ENCODE measurements around the gene STK17B. TPM values are rescaled to one million over a fixed set of nuclear protein-coding genes. Genes with fewer than 3 reads are reported as not detected.

STK17B gene
- total and polyA plus RNA-seq, 2 donors (not counting 1 experiment from before 2014, with no cell fraction given), result 39.0 to 43.1 TPM

DNA sequence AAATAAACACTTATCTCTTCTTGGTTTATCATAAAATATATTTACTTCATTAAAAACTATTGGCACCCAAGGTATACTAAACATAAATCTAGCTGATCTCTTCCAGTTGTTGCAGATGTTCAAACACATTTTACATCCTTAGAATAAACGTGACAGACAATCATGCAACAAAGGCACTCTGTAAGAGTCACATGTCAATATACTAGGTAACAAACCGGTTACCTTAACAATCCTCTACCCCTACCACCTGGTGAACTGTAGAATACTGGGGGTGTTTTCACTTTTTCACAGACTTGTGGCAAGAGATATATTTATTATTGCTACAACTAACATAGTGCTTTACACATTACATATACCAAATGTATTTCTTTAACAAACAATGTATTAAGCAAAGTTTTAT lies 15.8 kb downstream of the STK17B start:
- Histone ChIP-seq H2AFZ (ENCODE audit: low read length) (no peak overlapping the region), H4K20me1 (ENCODE audit: control insufficient read depth, extremely low read depth, insufficient read depth, low read length) (no peaks in the 10 kb centered on the region), H3K4me2 (ENCODE audit: extremely low read depth, insufficient read depth, low read length) (no peak overlapping the region), H3K36me3 (ENCODE audit: control insufficient read depth, insufficient read depth, low read length) (peaks cover 2% of the 10 kb centered on the region), H3K27me3 (ENCODE audit: control insufficient read depth, insufficient read depth, low read length) (no peaks in the 10 kb centered on the region), H3K9me3 (ENCODE audit: control insufficient read depth, insufficient read depth, low read depth, low read length) (no peaks in the 10 kb centered on the region), H3K4me3 (replicated peaks in 1 of 4; ENCODE audit: control extremely low read depth in 1 of 4, insufficient read depth in 1 of 4, low read depth in 3 of 4, low read length in 4 of 4) (no peak overlapping the region), H3K79me2 (ENCODE audit: control insufficient read depth, insufficient read depth, low read length) (peaks cover 11% of the 10 kb centered on the region), H3K9ac (ENCODE audit: insufficient read depth, low read length) (no peak overlapping the region), H3K4me1 (ENCODE audit: control insufficient read depth, extremely low read depth, insufficient read depth, low read length) (peaks cover 4% of the 10 kb centered on the region), H3K27ac (ENCODE audit: insufficient read depth, low read length) (no peak overlapping the region)
- DNase-seq (ENCODE audit: low read depth in 2 of 2), result no peak
- no peak for TF ChIP-seq CTCF (conservative IDR thresholded peaks at IDR 0.05 in 1 of 2, IDR thresholded peaks at IDR 0.05 in 1 of 2; ENCODE audit: low read depth in 1 of 2, low read length in 2 of 2)
- TF ChIP-seq EZH2 (IDR thresholded peaks at IDR 0.05; ENCODE audit: low read length, missing control alignments), result no peak

DNA sequence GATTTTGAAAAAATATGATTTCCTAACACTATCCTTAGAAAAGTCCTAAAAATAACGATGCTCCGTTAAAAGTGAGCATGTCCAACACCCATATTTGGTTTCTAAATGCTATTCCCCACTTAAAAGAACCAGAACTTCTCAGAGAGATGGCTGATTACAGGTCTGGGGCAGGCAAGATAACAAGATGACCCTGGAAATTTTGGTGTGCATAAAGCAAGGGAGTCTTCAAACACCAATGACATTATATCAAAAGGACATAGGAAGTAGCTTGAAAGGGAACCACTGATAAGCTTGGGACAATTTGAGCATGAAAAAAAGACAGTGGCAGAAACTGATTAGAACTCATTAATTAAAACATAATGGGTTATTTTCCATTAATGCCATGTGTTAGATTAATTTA lies 17.9 kb downstream of the STK17B start:
- H3K9me3 ChIP-seq (ENCODE audit: control insufficient read depth, insufficient read depth, low read depth, low read length), result no peaks in the 10 kb centered on the region
- H3K4me3 ChIP-seq (replicated peaks in 1 of 4; ENCODE audit: control extremely low read depth in 1 of 4, insufficient read depth in 1 of 4, low read depth in 3 of 4, low read length in 4 of 4), result no peak overlapping the region
- no peak overlapping the region for H3K4me2 ChIP-seq (ENCODE audit: extremely low read depth, insufficient read depth, low read length)
- peaks cover 3% of the 10 kb centered on the region for H3K79me2 ChIP-seq (ENCODE audit: control insufficient read depth, insufficient read depth, low read length)
- H2AFZ ChIP-seq (ENCODE audit: low read length), result no peak overlapping the region
- H3K4me1 ChIP-seq (ENCODE audit: control insufficient read depth, extremely low read depth, insufficient read depth, low read length), result no peaks in the 10 kb centered on the region
- no peaks in the 10 kb centered on the region for H4K20me1 ChIP-seq (ENCODE audit: control insufficient read depth, extremely low read depth, insufficient read depth, low read length)
- H3K36me3 ChIP-seq (ENCODE audit: control insufficient read depth, insufficient read depth, low read length), result peaks cover 2% of the 10 kb centered on the region
- TF ChIP-seq CTCF (conservative IDR thresholded peaks at IDR 0.05 in 1 of 2, IDR thresholded peaks at IDR 0.05 in 1 of 2; ENCODE audit: low read depth in 1 of 2, low read length in 2 of 2) (no peak), EZH2 (IDR thresholded peaks at IDR 0.05; ENCODE audit: low read length, missing control alignments) (no peak)
- DNase-seq (ENCODE audit: low read depth in 2 of 2), result no peak
- H3K27ac ChIP-seq (ENCODE audit: insufficient read depth, low read length), result no peak overlapping the region
- no peak overlapping the region for H3K9ac ChIP-seq (ENCODE audit: insufficient read depth, low read length)
- no peaks in the 10 kb centered on the region for H3K27me3 ChIP-seq (ENCODE audit: control insufficient read depth, insufficient read depth, low read length)

DNA sequence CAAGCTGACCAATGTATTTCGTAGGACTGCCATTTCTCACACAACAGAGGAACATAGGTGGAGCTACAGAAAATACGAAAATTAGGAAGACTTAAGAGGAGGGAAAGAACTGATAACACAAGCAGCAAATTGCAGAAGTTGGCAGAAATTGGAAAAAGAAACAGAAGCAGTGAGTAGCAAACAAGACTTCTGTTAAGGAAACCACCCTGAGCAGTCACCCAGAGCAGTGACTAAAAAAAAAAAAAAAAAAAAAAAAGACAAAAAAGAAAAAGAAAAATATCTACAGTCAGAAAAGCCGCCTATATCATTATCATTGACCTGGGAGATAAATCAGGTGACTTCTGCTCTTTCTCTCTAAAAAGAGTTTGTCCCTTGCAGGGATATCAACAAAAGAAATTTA lies 21.4 kb downstream of the STK17B start:
- Histone ChIP-seq H4K20me1 (ENCODE audit: control insufficient read depth, extremely low read depth, insufficient read depth, low read length) (no peaks in the 10 kb centered on the region), H3K79me2 (ENCODE audit: control insufficient read depth, insufficient read depth, low read length) (no peaks in the 10 kb centered on the region), H2AFZ (ENCODE audit: low read length) (no peak overlapping the region), H3K9me3 (ENCODE audit: control insufficient read depth, insufficient read depth, low read depth, low read length) (no peaks in the 10 kb centered on the region), H3K4me1 (ENCODE audit: control insufficient read depth, extremely low read depth, insufficient read depth, low read length) (no peaks in the 10 kb centered on the region), H3K4me3 (replicated peaks in 1 of 4; ENCODE audit: control extremely low read depth in 1 of 4, insufficient read depth in 1 of 4, low read depth in 3 of 4, low read length in 4 of 4) (no peak overlapping the region), H3K36me3 (ENCODE audit: control insufficient read depth, insufficient read depth, low read length) (peaks cover 2% of the 10 kb centered on the region), H3K27ac (ENCODE audit: insufficient read depth, low read length) (no peak overlapping the region), H3K4me2 (ENCODE audit: extremely low read depth, insufficient read depth, low read length) (no peak overlapping the region), H3K27me3 (ENCODE audit: control insufficient read depth, insufficient read depth, low read length) (no peaks in the 10 kb centered on the region), H3K9ac (ENCODE audit: insufficient read depth, low read length) (no peak overlapping the region)
- DNase-seq (ENCODE audit: low read depth in 2 of 2), result no peak
- TF ChIP-seq CTCF (conservative IDR thresholded peaks at IDR 0.05 in 1 of 2, IDR thresholded peaks at IDR 0.05 in 1 of 2; ENCODE audit: low read depth in 1 of 2, low read length in 2 of 2), result no peak
- no peak for TF ChIP-seq EZH2 (IDR thresholded peaks at IDR 0.05; ENCODE audit: low read length, missing control alignments)

Data from fibroblast of lung (primary cell).